SK-N-MC (cell line): ENCODE data around the gene GNG8.

Experiments
- EZH2 ChIP-seq: fragments of 200-600 bp; sonication (generic); IDR thresholded peaks from one replicate; pipeline ENCODE4 v1.6.1; 2017; ENCODE audit warnings: antibody characterized with exemption
- POLR2AphosphoS5 ChIP-seq: IDR thresholded peaks from 2 replicates; pipeline ENCODE4 v1.6.1; 2012; ENCODE audit warnings: mild to moderate bottlenecking, low read depth, low read length, borderline replicate concordance

DNA sequence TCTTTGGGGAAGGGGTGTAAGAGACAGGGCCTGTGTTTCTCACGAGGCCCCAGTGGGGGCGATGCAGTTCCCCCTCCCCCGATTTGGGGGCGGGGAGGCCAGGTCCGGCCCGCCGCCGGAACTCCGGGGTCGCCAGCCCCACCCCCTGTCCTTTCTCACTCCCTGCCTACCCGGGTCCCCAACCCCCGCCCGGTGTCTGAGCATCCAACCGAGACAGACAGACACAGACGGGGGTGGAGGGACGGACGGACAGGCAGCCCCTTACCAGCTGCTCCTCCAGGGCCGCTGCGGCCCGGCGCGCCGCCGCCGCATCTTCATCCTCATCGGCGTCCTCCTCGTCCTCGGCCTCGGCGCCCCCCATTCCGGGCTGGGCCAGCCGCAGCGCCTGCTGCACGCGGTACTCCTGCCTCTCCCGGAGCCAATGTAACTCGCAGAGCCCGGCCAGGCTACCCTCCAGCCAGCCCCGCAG lies 24.6 kb upstream of the GNG8 start:
- TF ChIP-seq EZH2 (no peak), POLR2AphosphoS5 (no peak)
